Right atrium auricular region (tissue), 2 donors: Measurements from ENCODE around the gene SPATA3. TPM values are rescaled to one million over a fixed set of nuclear protein-coding genes. Genes with fewer than 3 reads are reported as not detected.

Experiments used
- DNase-seq: peaks from one replicate; pipeline ENCODE4 v3.0.0-alpha.2; 2019; ENCODE audit warnings: low spot score
- H3K27ac ChIP-seq, 2 donors: fragments of 200-600 bp; sonication (generic); 1 replicate in 1 of 2; 2 replicates in 1 of 2; pipeline ENCODE4 v1.5.1; 2016 to 2019
- H3K27me3 ChIP-seq, 2 donors: fragments of 200-600 bp; sonication (generic); one replicate each; pipeline versions ENCODE4 v1.5.1 to v1.6.0; 2017 to 2019
- H3K36me3 ChIP-seq: fragments of 200-600 bp; sonication (generic); one replicate; pipeline ENCODE4 v1.5.1; 2016
- H3K4me1 ChIP-seq, 2 donors: fragments of 200-600 bp; sonication (generic); one replicate each; pipeline versions ENCODE4 v1.5.1 to v1.6.0; 2017 to 2019
- H3K4me3 ChIP-seq, 2 donors: fragments of 200-600 bp; sonication (generic); 1 replicate in 1 of 2; 2 replicates in 1 of 2; pipeline ENCODE4 v1.5.1; 2017 to 2019; ENCODE audit warnings: mild to moderate bottlenecking in 1 of 2, moderate library complexity in 1 of 2
- H3K9me3 ChIP-seq, 2 donors: fragments of 200-600 bp; sonication (generic); one replicate each; pipeline ENCODE4 v1.5.1; 2019
- total RNA-seq, 2 donors: library from RNA; depleted of rRNA; stranded (reverse); fragments of >200 nt; gene quantifications; one replicate each; pipeline ENCODE4 v1.1.0, GENCODE V29; 2016
- TF ChIP-seq, protein P1 (sequence below), 2 donors: fragments of 200-600 bp; sonication (generic); IDR thresholded peaks; one replicate each; pipeline ENCODE4 v1.5.1; 2019; ENCODE audit warnings: antibody characterized with exemption in 2 of 2

The SPATA3 gene
- total RNA-seq, 2 donors from 2014 or later: not detected

DNA sequence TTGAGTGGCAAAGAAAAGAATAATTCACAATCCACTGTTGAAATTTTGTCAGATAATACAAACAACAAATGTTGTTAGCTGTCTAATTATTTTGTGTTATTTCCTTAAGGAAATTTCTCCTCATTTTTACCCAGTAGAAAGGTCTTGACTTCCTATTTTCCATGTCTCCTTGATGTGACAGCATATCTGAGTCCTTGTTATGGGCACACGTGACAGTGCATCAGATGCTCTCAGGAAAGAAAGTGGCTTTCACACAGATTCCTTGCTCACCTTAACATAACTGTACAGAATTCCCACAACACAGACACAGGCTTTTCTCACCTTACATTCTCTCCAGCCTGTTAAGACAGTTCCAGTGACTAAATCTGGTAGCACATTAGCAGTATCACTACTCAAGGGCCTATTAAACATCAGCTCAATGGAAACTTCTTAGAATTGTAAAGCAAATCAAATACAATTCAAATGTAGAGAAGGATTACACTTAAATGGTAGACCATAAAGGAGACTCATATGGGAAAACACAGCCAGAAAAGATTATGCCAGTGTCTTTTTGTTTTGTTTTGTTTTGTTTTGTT, 40.7 kb upstream of the SPATA3 start:
- H3K27me3 ChIP-seq: no peaks in the 10 kb centered on the region
- H3K4me1 ChIP-seq: peaks cover 0 to 10% of the 10 kb centered on the region in 2 donors
- no peak overlapping the region for H3K4me3 ChIP-seq
- no peak for DNase-seq
- H3K27ac ChIP-seq: no peak overlapping the region
- H3K9me3 ChIP-seq: no peaks in the 10 kb centered on the region
- TF ChIP-seq, protein P1, sequence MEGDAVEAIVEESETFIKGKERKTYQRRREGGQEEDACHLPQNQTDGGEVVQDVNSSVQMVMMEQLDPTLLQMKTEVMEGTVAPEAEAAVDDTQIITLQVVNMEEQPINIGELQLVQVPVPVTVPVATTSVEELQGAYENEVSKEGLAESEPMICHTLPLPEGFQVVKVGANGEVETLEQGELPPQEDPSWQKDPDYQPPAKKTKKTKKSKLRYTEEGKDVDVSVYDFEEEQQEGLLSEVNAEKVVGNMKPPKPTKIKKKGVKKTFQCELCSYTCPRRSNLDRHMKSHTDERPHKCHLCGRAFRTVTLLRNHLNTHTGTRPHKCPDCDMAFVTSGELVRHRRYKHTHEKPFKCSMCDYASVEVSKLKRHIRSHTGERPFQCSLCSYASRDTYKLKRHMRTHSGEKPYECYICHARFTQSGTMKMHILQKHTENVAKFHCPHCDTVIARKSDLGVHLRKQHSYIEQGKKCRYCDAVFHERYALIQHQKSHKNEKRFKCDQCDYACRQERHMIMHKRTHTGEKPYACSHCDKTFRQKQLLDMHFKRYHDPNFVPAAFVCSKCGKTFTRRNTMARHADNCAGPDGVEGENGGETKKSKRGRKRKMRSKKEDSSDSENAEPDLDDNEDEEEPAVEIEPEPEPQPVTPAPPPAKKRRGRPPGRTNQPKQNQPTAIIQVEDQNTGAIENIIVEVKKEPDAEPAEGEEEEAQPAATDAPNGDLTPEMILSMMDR (IDR thresholded peaks at IDR 0.05): no peak
- H3K36me3 ChIP-seq: no peaks in the 10 kb centered on the region

DNA sequence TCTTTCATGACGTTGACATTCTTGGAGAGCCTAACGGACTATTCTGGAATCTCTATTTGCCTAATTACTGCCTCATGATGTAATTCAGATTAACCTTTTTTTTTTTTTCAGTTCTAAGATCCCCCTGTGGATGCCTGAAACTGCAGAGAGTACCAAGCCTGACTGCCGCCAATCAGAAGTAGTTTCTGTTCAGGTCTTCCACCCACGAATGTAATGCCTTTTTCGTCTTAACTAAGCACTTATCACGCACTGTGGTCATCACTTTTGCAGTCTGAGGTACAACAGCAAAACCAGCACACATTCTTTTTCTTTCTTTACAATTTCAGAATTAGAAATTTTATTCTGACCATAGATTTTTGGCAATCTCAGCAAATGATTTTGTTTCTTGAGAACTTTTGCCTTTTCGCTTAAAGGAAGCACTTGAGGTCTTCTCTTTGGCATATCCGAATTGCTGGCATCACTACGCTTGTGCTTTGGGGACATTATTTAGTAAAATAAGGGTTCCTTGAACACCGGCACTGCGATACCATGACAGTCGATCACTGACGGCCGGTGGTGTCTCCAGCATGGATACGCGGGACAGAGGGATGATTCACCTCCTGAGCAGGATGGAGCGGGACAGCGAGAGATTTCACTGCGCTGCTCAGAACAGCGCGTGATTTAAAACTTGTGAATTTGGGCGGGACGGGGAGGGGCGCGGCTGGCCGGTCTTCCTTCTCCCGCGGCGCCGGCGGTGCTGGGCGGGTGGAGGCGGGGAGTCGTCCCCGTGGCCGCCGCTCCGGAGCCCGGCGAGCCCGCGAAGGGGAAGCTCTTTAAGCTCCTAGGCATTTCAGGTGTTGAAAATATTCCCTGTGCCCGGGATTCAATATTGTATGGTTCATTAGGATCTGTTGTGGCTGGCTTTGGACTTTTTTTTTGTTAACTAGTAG, 38.8 kb upstream of the SPATA3 start:
- TF ChIP-seq, protein P1 (IDR thresholded peaks at IDR 0.05): no peak
- Histone ChIP-seq H3K4me1 (peaks cover 0 to 10% of the 10 kb centered on the region in 2 donors), H3K36me3 (no peaks in the 10 kb centered on the region), H3K27me3 (no peaks in the 10 kb centered on the region), H3K4me3 (peak overlapping the region; percentile 17 to 31), H3K27ac (no peak overlapping the region), H3K9me3 (no peaks in the 10 kb centered on the region)
- DNase-seq: peak; percentile 60

DNA sequence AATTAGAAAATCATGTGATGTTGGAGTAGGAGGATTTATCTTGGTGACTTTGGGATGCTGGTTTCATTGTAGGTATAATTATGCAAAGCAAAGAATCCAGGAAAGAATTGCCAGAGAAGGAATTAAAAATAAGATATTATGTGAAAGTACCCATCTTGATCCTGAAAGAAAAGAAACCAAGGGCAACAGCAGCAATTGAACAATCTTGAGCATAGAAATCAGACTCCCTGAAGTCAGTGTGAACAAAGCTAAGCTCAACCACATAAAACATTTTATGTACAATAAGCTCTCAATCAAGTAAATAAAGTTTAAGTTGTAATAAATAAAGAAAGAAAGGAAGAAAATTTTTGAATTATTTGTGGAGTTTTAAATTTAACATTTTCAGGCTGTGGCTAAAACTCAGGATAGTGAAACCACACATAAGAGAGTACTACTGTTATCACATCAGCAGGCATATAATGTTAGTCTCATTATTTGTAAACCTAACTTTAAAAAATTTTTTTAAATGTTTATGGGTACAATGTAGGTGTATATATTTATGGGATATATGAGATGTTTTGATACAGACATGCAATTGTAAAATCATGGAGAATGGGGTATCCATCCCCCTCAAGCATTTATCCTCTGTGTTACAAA, 38.0 kb upstream of the SPATA3 start:
- no peaks in the 10 kb centered on the region for H3K9me3 ChIP-seq
- no peak overlapping the region for H3K27ac ChIP-seq
- TF ChIP-seq, protein P1 (IDR thresholded peaks at IDR 0.05): no peak
- no peaks in the 10 kb centered on the region for H3K27me3 ChIP-seq
- peaks cover 0 to 10% of the 10 kb centered on the region in 2 donors for H3K4me1 ChIP-seq
- DNase-seq: no peak
- H3K36me3 ChIP-seq: no peaks in the 10 kb centered on the region
- H3K4me3 ChIP-seq: peak overlapping the region; percentile 17 to 31

DNA sequence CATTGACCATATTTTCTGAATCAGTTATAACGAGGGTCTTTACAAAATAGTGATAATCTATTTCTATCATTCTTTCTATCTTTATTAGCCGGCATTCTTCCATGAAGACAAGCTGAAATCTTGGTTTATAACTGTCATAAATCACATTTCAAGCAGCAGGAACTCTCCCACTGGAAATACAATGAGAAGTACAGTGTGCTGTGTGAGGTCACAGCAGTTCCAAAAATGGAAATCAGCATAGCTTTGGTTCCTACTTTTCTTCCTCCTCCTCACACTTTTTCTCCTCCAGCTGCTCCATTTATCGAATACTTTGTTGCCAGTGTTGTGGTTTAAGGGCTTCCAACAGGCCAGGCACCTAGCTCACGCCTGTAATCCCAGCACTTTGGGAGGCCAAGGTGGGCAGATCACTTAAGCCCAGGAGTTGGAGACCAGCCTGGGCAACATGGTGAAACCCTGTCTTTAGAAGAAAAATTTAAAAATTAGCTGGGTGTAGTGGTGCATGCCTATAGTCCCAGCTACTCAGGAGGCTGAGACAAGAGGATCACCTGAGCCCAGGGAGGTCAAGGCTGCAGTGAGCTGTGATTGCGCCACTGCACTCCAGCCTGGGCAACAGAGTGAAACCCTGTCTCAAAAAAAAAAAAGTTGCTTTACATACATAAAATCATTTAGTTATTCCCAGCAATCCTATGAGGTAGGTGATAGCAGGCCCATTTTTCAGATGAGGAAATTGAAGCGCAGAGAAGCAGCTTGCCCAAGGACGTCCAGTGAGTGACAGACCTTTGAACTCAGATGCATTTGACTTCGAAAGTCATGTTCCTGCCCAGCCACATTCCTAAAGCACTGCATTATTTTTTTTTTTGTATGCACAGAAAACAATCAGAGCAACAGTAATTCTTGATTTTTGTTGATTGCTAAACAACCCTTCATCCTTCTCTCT, 36.8 kb upstream of the SPATA3 start:
- H3K9me3 ChIP-seq: no peaks in the 10 kb centered on the region
- TF ChIP-seq, protein P1 (IDR thresholded peaks at IDR 0.05): no peak
- H3K27me3 ChIP-seq: no peaks in the 10 kb centered on the region
- H3K27ac ChIP-seq: no peak overlapping the region
- DNase-seq: no peak
- H3K36me3 ChIP-seq: no peaks in the 10 kb centered on the region
- H3K4me1 ChIP-seq: peaks cover 0 to 10% of the 10 kb centered on the region in 2 donors
- no peak overlapping the region for H3K4me3 ChIP-seq

DNA sequence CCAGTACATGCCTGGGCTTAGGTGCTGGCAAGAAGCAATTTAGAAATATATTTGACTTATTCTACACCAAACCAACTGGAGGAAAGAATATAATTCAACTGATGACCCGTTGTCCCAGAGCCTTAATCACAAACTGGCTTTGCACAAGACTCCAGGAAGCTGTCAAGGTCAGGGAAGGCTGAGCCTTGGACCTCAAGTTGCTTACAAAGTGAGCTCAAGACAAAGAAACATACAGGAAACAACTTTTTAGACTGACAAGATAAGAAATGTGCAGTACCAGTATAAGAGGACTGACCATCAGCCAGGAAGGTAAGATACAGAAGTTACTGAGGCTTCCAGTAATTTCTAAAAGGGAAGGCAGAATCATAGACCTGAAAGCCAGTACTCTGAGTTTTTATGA, 35.9 kb upstream of the SPATA3 start:
- Histone ChIP-seq H3K27me3 (no peaks in the 10 kb centered on the region), H3K9me3 (no peaks in the 10 kb centered on the region), H3K4me1 (peaks cover 0 to 10% of the 10 kb centered on the region in 2 donors), H3K27ac (no peak overlapping the region), H3K4me3 (no peak overlapping the region), H3K36me3 (no peaks in the 10 kb centered on the region)
- no peak for DNase-seq
- TF ChIP-seq, protein P1 (IDR thresholded peaks at IDR 0.05): no peak
